ENCODE results near the gene KCNT2.

KCNT2 gene

GRCh38 chr1:196361112-196361714 lies 247.0 kb downstream of the KCNT2 start:
- TF ChIP-seq CTCF (conservative IDR thresholded peaks at IDR 0.05; ENCODE audit: low read depth, low read length) = no peak
- Histone ChIP-seq H3K9ac (no peak overlapping the region), H2AFZ (ENCODE audit: low read depth) (no peak overlapping the region)

GRCh38 chr1:196357913-196358312 lies 250.3 kb downstream of the KCNT2 start:
- H3K27ac ChIP-seq = no peak overlapping the region
- H3K4me2 ChIP-seq = no peak overlapping the region
- no peaks in the 10 kb centered on the region for H3K27me3 ChIP-seq (ENCODE audit: insufficient read depth, low read depth)
- H3K79me2 ChIP-seq (ENCODE audit: insufficient read depth, low read depth) = no peaks in the 10 kb centered on the region
- H3K9ac ChIP-seq = no peak overlapping the region
- no peak overlapping the region for H3K4me3 ChIP-seq (IDR thresholded peaks at IDR 0.05; ENCODE audit: insufficient read depth, low read depth, low read length)
- no peaks in the 10 kb centered on the region for H4K20me1 ChIP-seq (ENCODE audit: insufficient read depth)
- H3K4me1 ChIP-seq (ENCODE audit: low read depth, poor library complexity, severe bottlenecking) = no peaks in the 10 kb centered on the region
- TF ChIP-seq CTCF (conservative IDR thresholded peaks at IDR 0.05; ENCODE audit: low read depth, low read length) = no peak
- no peak overlapping the region for H2AFZ ChIP-seq (ENCODE audit: low read depth)
- H3K36me3 ChIP-seq (ENCODE audit: insufficient read depth) = no peaks in the 10 kb centered on the region

More at GRCh38 chr1:196361112-196361714, 247.0 kb downstream of the KCNT2 start:
- Histone ChIP-seq H3K27ac (no peak overlapping the region), H3K27me3 (ENCODE audit: insufficient read depth, low read depth) (no peaks in the 10 kb centered on the region), H3K36me3 (ENCODE audit: insufficient read depth) (no peaks in the 10 kb centered on the region), H3K4me3 (IDR thresholded peaks at IDR 0.05; ENCODE audit: insufficient read depth, low read depth, low read length) (no peak overlapping the region), H3K4me2 (no peak overlapping the region), H4K20me1 (ENCODE audit: insufficient read depth) (no peaks in the 10 kb centered on the region), H3K4me1 (ENCODE audit: low read depth, poor library complexity, severe bottlenecking) (no peaks in the 10 kb centered on the region), H3K79me2 (ENCODE audit: insufficient read depth, low read depth) (no peaks in the 10 kb centered on the region)

DNA sequence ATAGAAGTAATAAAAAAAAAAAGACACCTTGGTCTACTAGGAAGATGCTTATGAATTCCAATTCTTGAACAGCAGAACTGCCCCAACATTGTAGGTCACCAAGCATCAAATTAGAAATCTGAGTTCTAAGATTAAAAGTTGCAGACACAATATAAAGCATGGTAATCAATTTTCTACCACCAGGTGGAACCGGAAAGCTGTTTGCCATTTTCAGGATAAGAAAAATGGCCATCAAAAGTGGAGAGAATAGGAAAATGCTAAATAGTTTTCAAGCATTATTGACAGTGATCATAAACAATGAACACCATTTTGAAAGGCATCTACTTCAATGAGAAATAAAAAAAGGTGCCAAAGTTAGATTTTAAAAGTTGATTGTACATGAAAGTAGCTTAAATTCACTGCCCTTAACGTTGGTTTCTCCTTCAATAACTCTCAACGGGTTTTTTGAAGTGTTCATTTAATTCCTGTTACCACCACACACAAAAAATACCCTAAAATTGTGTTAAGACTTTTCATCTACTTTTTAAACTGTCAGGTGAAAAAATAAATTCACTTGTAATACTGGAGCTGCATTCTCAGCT lies 252.9 kb downstream of the KCNT2 start:
- no peaks in the 10 kb centered on the region for H3K27me3 ChIP-seq (ENCODE audit: insufficient read depth, low read depth)
- H3K79me2 ChIP-seq (ENCODE audit: insufficient read depth, low read depth) = no peaks in the 10 kb centered on the region
- H2AFZ ChIP-seq (ENCODE audit: low read depth) = no peak overlapping the region
- no peak overlapping the region for H3K4me3 ChIP-seq (IDR thresholded peaks at IDR 0.05; ENCODE audit: insufficient read depth, low read depth, low read length)
- no peak overlapping the region for H3K4me2 ChIP-seq
- no peaks in the 10 kb centered on the region for H4K20me1 ChIP-seq (ENCODE audit: insufficient read depth)
- H3K4me1 ChIP-seq (ENCODE audit: low read depth, poor library complexity, severe bottlenecking) = no peaks in the 10 kb centered on the region
- H3K36me3 ChIP-seq (ENCODE audit: insufficient read depth) = no peaks in the 10 kb centered on the region
- H3K27ac ChIP-seq = no peak overlapping the region
- TF ChIP-seq CTCF (conservative IDR thresholded peaks at IDR 0.05; ENCODE audit: low read depth, low read length) = peak; percentile 59; the same call in 1 of the 2 replicates
- H3K9ac ChIP-seq = no peak overlapping the region

- no peak overlapping the region for H2AFZ ChIP-seq (ENCODE audit: low read depth)
- no peaks in the 10 kb centered on the region; the same call in 1 of the 2 replicates for H3K27me3 ChIP-seq (ENCODE audit: insufficient read depth, low read depth)
- no peak overlapping the region for H3K9ac ChIP-seq
- H3K79me2 ChIP-seq (ENCODE audit: insufficient read depth, low read depth) = no peaks in the 10 kb centered on the region
- no peaks in the 10 kb centered on the region for H3K36me3 ChIP-seq (ENCODE audit: insufficient read depth)
- no peak for TF ChIP-seq CTCF (conservative IDR thresholded peaks at IDR 0.05; ENCODE audit: low read depth, low read length)
- no peak overlapping the region for H3K4me3 ChIP-seq (IDR thresholded peaks at IDR 0.05; ENCODE audit: insufficient read depth, low read depth, low read length)
- H3K4me1 ChIP-seq (ENCODE audit: low read depth, poor library complexity, severe bottlenecking) = no peaks in the 10 kb centered on the region
- no peaks in the 10 kb centered on the region for H4K20me1 ChIP-seq (ENCODE audit: insufficient read depth)
- H3K4me2 ChIP-seq = no peak overlapping the region
- no peak overlapping the region for H3K27ac ChIP-seq
Measured at GRCh38 chr1:196344453-196344852, 263.8 kb downstream of the KCNT2 start.

Data from KMS-11 (cell line).